Activated naive CD4-positive, alpha-beta T cell treated with anti-CD3 and anti-CD28 coated beads, Interleukin-2, amount 50 U/mL, for 16 hours (primary cell): Measurements from ENCODE around the gene ST6GALNAC3.
"Not testable (repeated sequence)": the region's sequence is repeated elsewhere in the genome, so short reads cannot be mapped to it uniquely, and the experiment has no call there.

Source experiments
- DNase-seq: peaks from one replicate; pipeline ENCODE4 v3.0.0-alpha.2; 2020

The ST6GALNAC3 gene

GRCh38 chr1:76074321-76075187 is at the start of gene ST6GALNAC3:
TSS of gene ST6GALNAC3 (plus strand) at chr1:76074746.
- DNase-seq = peak; percentile 81

DNA sequence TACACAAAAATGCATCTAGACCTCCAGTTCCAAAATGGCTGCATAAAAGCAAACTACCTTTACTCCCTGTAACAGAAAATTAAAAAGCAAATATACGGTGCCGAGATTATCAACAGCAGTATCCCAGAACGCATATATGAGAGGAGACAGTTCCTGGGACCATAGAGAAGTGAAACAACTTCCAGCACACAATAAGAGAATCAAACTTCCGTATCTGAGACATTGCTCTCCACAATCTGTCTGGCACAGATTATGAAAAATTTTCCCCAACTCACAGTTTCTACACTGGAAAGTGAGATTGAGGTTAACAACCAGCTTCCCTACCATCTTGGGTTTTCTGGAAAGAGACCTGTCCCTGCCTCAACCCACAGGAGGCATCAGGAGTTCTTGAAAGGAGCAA is 47.2 kb upstream of the ST6GALNAC3 start:
- DNase-seq = no peak

DNA sequence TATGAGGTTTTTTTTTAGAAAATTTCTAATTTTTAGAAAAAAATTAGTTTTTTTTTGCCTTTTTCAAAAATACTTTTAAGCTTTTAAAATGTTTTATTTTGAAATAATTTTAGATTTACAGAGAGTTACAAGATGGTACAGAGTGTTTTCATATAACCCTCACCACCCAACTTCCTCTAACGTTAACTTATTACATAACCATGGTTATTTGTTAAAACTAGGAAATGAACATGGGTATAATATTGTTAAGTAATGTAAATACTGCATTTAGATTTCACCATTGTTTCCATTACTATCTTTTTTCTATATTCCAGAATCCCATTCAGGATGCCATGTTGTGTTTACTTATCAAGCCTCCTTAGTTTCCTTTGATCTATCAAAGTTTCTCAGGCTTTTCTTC is 45.2 kb upstream of the ST6GALNAC3 start:
- no peak for DNase-seq

DNA sequence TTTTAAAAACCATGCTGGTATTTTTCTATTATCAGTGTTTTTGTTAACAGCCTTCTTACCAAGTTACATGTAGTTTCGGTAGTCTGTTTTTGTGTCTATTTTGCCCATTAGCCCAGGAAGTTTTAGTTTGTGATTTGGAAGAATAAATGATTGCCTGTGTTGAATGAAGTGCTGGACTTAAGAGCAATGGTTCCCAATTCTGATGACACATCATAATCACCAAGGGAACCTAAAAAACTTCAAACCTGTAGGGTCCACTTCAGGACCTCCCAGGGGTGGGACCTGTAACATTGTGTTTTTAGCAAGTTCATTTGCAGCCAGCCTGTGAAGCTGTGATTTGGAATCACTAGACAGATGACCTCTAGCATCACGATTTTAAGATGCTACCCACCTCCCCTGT is 43.0 kb upstream of the ST6GALNAC3 start:
- DNase-seq = no peak

GRCh38 chr1:76033800-76034475 is 40.6 kb upstream of the ST6GALNAC3 start:
- DNase-seq = no peak

DNA sequence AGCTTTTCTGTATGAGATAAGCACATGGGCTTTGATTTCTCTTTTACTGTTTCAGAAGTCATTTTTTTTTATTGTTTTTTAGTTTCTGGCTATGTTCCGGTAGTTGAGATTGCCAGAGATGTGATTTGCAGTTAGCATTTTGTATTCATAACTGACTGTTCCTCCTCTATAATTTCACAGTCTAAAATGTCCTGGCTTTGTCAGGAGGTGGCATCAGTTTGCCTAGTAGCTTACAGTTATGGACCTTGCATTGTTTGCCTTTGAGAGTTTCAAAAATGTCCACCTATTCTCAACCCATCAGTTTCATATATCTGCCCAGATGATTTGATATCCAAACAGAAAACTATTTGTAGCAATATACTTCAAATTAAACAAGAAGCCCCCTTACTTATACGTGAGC is 39.5 kb upstream of the ST6GALNAC3 start:
- DNase-seq = no peak

GRCh38 chr1:76037324-76037723 is 37.2 kb upstream of the ST6GALNAC3 start:
- no peak for DNase-seq

DNA sequence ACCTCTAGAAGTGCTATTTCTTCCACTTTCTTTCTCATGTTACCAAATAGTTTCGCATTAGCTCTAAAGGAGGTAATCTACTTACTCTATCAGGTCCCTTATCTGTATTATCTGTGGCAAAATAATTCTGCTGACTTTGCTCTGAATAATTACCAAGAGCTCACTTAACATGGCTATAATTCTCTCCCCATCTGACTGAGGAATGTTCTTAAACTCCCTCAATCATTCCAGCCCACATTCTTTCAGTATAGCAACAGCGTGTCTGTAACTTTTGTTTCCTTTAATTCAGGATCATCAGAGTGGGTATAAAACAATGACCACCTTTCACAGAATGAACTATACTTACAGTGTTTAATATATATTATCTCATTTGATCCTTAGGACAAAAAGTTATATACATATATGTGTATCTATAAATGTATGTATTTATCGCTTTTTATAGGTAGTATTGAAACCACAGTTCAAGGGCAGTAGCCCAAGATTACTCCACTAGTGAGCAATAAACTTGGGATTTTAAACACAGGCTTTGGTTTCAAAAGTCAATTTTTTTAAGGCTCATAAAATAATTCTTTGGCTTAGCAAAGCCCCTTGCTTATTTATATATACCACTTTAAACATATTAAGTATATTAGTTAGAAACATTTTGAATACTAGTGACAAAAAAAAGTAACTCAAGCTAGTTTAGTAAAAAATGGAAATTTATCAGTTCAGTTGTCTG is 36.1 kb upstream of the ST6GALNAC3 start:
- DNase-seq = no peak

DNA sequence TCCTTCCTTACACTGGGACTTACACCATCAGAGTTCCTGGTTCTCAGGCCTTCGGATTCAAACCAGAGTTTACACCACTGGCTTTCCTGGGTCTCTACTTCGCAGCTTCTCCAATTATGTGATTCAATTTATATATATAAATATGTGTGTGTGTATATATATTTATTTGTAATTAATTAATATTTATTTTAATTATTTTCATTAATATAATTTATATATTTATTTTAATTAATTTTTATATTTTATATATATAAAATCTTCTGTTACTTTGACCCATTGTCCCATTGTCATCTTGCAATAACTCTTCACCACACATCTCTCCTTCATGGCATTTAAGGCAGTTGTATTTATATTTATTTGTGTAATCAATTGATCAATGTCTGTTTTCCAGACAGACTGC is 28.4 kb upstream of the ST6GALNAC3 start:
- DNase-seq = no peak

- DNase-seq = no peak
Observed at GRCh38 chr1:76048219-76048618, 26.3 kb upstream of the ST6GALNAC3 start.

GRCh38 chr1:76048926-76049325 is 25.6 kb upstream of the ST6GALNAC3 start:
- DNase-seq = no peak

DNA sequence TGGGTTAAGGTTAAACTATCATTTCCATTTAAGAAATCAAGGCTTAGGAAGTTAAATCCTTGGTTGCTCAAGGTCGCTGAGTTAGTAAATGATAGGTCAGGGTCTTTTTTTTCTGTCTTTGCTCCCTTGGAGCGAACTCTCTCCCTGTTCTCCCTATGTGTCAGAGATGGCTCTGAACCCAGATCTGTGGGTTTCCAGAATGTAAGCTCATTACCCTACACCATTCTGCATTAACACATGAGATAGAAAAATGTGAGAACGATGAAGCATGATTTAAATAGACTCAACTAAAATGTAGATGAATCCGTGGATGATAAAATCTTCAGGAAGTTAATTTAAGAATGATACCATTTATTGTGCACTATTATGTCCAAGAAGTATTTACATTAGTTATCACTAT is 25.0 kb upstream of the ST6GALNAC3 start:
- no peak for DNase-seq

- DNase-seq = not testable (repeated sequence)
Observed at GRCh38 chr1:76050073-76050472, 24.5 kb upstream of the ST6GALNAC3 start.

DNA sequence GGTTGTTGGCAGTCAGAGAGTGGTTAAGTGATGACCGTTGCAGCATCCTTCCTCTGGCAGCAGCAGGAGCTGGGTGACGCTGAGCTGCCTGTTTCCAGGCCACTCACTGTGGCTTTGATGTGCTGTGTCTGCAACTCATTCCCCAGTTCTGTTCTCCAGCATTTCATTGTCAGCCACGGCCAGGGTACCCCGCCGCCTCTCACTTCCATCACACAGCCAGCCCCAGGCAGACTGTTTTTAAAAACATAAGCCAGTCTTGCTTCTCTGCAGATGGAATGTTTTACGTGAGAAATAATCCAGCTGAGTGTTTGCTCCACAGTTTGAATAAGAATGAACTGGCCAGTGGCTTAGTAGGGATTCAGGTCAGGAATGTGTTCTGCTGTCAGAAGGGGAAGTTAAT is 21.5 kb upstream of the ST6GALNAC3 start:
- no peak for DNase-seq

- DNase-seq = no peak
Observed at GRCh38 chr1:76054359-76054758, 20.2 kb upstream of the ST6GALNAC3 start.

GRCh38 chr1:76055987-76056386 is 18.6 kb upstream of the ST6GALNAC3 start:
- DNase-seq = no peak

DNA sequence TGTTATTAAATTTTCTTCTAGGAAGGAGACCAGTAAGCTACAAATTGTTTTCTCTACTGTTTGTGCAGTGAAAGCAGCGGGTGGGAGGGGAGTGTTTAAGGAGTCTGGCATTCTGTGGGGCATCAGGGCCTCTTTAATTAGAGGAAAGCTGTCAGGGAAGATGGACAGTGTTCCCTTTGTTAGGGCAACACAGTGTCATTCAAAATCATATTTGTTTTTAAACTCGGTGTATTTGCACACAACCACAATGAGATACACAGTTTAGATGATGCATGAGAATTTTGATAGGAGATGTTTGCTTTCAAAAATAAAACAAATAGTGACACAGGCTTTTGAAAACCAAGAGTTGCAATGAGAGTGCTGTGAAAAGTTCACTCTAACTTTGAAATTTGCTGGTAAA is 15.1 kb upstream of the ST6GALNAC3 start:
- DNase-seq = no peak

GRCh38 chr1:76065270-76065669 is 9.3 kb upstream of the ST6GALNAC3 start:
- no peak for DNase-seq

DNA sequence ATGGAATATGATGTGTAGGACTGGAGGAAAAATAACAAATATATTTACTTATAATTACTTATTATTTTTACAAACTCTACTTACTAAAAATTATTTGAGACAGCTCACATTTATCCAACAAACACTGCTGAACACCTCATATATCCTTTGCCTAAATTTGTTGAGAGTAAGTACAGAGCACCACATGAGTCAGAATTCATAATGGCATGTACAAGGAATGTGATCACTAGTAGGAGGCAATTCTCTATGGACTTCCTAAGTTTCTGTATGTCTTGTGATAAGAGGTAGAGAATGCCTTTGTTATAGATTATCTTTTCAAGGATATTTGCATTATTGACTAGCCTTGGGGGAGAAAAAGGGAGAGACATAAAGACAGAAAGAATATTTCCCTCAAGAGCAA is 8.2 kb upstream of the ST6GALNAC3 start:
- DNase-seq = no peak

DNA sequence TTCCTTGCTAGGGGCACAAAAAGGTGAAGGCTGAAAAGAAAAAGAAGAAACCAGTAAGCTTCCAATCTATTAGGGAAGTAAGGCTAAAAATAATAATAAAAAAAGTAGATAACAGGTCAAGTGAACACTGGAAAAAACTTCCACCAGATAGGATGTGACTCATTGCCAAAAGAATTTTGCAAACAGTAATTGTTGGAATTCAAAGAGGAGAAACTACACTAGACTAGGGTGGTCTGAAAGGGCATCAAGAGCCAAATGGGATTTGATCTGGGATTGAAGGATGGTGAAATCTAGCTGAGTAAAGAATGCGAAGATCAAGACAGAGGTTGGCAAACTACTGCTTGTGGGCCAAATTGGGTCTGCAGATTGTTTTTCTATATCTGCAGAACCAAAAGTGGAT is 6.0 kb upstream of the ST6GALNAC3 start:
- no peak for DNase-seq

- no peak for DNase-seq
Observed at GRCh38 chr1:76068953-76069561, 5.5 kb upstream of the ST6GALNAC3 start.

- no peak for DNase-seq
Observed at GRCh38 chr1:76070538-76070937, 4.0 kb upstream of the ST6GALNAC3 start.

DNA sequence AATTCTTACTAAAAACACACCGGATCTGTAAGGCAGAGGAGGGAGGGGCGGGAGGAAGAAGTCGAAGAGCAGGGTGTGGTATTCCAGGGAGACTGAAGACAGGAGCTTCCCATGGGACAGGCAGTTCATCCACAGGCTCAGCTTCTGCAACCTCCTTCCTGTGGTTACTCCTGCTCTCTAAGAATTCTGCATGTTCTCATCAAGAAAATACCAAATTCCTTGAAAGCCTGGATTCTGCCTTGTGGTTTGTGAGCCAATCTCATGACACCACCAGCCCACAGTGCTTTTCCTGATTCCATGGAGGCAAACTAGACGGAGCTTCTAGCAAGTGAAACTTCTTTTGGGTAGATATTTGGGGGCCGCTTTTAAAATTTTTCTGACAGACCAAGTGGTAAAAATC is 1.1 kb upstream of the ST6GALNAC3 start:
- no peak for DNase-seq

- no peak for DNase-seq
Observed at GRCh38 chr1:76075188-76075489, 593 bp downstream of the ST6GALNAC3 start.
